GM12891 (cell line): ENCODE measurements around the gene ZNF598.

Source experiments
- DNase-seq: peaks from one replicate; pipeline ENCODE4 v3.0.0; 2011; ENCODE audit warnings: low spot score; ENCODE audit not compliant: insufficient read length
- FAIRE-seq: peaks from 2 replicates; lab custom pipeline; 2011; peaks lifted over from hg19 to GRCh38; lab: Jason Lieb, UNC
- PAX5 ChIP-seq: IDR thresholded peaks from 2 replicates; pipeline ENCODE4 v1.6.1; 2011; ENCODE audit warnings: low read length, moderate library complexity, mild to moderate bottlenecking; ENCODE audit not compliant: insufficient read depth, severe bottlenecking
- POLR2A ChIP-seq: IDR thresholded peaks from 2 replicates; pipeline ENCODE4 v1.6.1; 2011; ENCODE audit warnings: low read depth, low read length, control low read depth
- POLR2AphosphoS5 ChIP-seq: IDR thresholded peaks from 2 replicates; pipeline ENCODE4 v1.6.1; 2011; ENCODE audit warnings: low read depth, low read length, control low read depth
- POU2F2 ChIP-seq: IDR thresholded peaks from 2 replicates; pipeline ENCODE4 v1.6.1; 2011; ENCODE audit warnings: low read depth, mild to moderate bottlenecking, control low read depth, low read length, moderate library complexity
- SPI1 ChIP-seq: IDR thresholded peaks from 2 replicates; pipeline ENCODE4 v1.6.1; 2011; ENCODE audit warnings: low read depth, low read length, control low read depth
- TAF1 ChIP-seq: IDR thresholded peaks from 2 replicates; pipeline ENCODE4 v1.6.1; 2011; ENCODE audit warnings: low read depth, low read length, control low read depth

Gene ZNF598

GRCh38 chr16:1953734-1954133 lies 55.9 kb downstream of the ZNF598 start:
- no peak for DNase-seq
- FAIRE-seq: no peak
- no peak for TF ChIP-seq TAF1
- no peak for TF ChIP-seq POU2F2
- no peak for TF ChIP-seq SPI1
- TF ChIP-seq PAX5: no peak
- TF ChIP-seq POLR2A: no peak
- no peak for TF ChIP-seq POLR2AphosphoS5

GRCh38 chr16:1950559-1950958 lies 59.1 kb downstream of the ZNF598 start:
- FAIRE-seq (no peak), DNase-seq (no peak)
- TF ChIP-seq POLR2AphosphoS5 (no peak), SPI1 (no peak), POLR2A (no peak), PAX5 (no peak), POU2F2 (no peak), TAF1 (no peak)

- DNase-seq: no peak
- TF ChIP-seq TAF1: no peak
- no peak for FAIRE-seq
Measured at GRCh38 chr16:1950047-1950446, 59.6 kb downstream of the ZNF598 start.

DNA sequence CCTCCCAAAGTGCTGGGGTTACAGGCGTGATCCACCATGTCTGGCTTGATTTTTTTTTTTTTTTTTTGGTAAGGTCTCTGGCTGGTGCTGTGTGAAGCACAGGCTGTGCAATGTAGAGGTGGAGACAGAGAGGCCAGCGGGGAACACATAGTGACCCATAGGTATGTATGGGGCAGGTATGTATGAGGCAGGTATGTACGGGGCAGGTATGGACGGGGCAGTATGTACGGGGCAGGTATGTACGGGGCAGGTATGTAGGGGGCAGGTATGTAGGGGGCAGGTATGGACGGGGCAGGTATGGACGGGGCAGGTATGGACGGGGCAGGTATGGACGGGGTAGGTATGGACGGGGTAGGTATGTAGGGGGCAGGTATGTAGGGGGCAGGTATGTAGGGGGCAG lies 60.1 kb downstream of the ZNF598 start:
- TF ChIP-seq PAX5: no peak
- no peak for TF ChIP-seq POLR2A
- no peak for TF ChIP-seq TAF1
- no peak for TF ChIP-seq POLR2AphosphoS5
- no peak for TF ChIP-seq SPI1
- TF ChIP-seq POU2F2: no peak
- no peak for FAIRE-seq
- DNase-seq: no peak
